ENCODE data around the gene UTP25.

The UTP25 gene

DNA sequence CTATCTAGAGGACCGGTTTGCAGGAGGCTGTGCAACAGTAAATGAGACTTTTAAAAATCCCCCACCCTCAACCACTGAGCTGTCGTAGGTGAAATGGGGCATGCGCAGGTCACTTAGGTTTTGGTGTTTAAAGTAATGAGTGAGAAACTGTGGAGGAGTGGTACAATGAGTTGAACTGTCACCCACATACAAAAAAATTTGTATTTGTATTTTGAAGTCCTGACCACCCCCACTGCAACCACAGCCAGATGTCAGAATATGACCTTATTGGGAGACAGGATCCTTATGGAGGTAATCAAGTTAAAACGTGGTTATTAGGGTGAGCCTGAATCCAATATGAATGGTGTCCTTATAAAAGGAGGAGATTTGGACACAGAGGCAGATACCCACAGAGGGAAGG, 20.3 kb upstream of the UTP25 start:
- no peak for DNase-seq

DNA sequence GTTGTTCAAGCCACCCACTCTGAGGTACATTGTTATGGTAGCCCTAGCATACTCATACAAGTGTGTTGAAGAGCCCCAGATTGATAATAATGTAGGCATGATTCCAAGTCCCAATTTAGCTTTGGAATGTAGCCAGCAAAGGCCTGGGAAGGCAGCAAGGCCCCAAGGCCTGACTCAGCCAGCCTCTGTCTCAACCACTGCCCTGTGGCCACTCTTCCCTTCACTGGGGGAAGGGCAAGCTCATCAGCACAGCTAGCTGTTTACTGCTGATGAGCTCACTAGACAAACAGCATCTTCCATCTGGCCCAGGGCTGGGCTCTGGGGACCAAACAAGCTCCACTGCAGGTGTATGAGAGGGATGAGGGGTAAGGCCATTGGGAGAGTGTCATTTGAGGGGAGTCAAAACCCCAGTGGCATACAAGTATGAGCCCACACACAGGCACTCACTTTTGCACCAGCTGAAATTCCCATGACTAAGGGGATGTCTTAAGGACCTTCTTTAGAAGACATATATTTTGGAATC, 19.7 kb upstream of the UTP25 start:
- DNase-seq: peak; percentile 44

DNA sequence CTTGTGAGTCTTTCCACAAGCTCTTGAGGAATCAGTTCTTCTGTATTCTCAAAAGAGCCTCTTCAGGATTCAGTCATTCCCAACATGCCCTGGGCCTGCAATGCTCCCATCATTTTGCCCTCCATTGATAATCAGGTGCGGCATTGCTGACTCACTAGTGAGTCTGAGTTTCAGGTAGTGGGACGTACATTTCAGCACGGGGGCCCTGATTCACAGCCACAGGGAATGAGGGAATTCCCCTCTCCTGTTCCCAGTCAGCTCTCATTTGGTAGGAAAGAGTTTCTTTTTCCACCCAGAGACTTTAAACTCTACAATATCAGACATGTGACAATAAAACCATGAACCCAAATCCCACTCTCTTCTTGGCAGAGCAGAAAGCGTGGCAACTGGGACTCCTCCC, 18.2 kb upstream of the UTP25 start:
- DNase-seq: no peak

DNA sequence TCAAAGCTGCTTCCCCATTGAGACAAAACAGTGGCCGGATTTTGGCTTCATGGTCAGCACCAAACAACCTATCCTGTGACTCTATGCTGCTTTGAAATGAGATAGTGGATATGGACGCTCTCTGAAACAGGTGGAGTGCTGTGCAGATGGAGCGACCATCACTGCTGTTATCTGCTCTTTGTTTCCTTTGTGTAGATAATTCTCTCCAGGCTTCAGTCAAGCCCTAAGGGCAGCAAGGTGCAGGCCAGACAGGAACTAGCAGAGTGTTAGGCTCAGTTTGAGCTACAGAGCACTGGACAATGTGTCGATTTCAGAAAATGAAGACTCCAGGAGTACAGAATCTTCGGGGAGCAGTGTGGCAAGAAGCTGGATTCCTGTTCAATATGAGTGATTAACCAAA, 17.0 kb upstream of the UTP25 start:
- DNase-seq: no peak

DNA sequence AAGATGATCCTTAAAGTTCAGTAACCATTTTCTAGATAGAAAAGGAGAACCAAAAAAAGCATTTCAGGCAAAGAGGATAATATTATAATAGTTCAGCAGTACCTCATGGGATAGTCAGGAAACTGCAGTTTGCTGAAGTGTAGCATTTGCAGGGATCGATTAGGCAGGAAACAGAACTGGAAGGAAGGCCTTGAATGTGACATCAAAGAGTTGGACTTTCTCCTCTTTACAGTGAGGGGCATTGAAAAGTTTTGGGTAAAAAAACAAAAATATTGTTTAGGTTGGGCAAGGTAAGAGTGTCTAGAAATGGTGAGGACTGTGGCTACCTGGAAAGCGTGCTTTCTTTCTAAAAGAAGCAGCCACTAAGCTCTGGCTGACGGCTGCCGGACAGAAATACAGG, 13.9 kb upstream of the UTP25 start:
- no peak for DNase-seq

DNA sequence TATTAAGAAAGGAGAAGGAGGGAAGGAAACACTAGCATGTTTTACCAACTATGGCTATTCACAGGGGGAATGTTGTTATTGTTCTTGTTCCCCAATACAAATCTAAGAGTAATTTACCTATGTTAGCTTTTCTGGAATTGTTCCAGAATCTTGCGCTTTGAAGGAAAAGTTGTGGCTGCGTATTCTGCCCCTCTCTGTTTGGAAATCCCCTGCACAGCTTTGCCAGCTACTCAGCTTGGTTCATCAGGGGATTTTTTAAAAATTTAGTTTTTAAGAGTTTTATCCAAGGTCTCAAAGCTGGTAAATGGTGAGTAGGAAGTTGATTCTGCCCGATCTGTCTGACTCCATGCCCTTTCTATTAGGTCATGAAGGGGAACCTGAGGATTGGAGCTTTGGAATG, 12.3 kb upstream of the UTP25 start:
- DNase-seq: no peak

DNA sequence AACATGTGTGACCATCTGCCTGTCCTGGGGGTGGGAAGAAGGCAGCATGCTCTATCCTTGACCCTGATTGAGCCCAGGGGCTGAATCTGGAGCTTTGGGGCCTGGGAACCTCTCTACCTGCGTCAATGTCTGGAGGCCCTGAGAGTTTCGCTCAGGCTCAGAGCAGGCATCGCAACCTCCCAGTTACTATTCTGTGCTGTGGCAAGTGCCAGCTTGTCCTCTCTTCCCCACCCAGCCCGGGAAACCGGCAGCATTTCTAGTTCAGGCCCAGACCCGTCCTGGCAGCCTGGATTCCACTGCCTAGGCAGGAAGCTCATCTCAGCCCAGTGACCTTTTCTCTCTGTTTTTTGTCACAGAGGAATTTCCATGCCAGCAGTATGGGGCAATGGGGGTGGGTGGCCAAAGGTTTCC, 11.8 kb upstream of the UTP25 start:
- DNase-seq: peak; percentile 36

DNA sequence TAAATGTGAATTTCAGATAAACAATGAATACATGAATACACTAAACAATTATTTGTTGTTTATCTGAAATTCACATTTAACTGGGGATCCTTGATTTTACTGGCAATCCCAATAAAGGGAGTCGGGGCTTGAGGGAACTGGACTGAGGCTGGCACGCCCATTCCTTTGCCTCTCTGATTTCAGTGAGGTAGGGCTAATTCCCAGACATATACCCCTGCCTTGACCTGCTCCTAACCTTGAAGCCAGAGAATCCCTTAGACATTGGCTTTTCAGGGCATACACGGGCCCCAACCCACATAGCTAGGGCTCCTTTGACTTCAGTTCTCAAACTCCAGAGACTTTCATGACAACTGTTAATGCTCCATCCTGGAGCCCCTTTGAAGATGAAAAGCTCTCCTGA, 10.8 kb upstream of the UTP25 start:
- no peak for DNase-seq

DNA sequence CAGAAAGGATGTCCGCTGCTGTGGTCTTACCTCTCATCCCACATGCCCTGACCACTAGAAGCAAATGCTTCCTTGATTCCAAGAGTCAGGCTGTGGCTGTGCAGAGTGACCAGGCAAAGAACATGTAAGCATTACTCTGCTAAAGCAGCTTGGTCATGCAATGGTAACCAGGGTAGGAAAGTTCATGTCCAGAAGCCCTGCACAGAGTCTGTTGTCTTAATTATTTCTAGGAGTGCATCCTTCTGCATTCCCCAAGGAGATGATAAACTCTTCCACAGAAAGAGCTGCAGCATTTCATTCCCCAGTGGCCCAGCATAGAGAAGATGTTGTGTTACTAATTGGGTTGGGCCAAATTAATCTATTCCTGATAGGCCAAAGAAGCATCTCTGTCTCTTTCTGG, 10.1 kb upstream of the UTP25 start:
- no peak for DNase-seq

DNA sequence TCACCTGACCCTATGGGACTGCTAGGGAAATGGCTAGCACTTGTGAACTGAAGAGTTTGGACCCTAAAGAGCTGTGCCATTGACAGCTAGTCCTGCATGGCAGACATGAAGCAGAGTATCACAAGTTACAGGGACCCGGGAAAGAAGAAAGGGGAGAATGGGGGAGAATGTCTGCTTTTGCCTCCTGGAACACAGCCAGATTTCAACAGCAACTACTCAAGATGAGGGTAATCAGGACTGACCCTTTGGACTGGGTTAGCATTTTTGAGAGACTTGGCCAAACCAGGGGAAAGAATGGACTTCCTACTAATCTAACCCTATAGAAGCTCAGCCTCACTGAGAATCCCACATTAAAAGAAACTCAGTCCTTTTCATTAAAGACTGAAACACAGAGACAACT, 8.7 kb upstream of the UTP25 start:
- no peak for DNase-seq

DNA sequence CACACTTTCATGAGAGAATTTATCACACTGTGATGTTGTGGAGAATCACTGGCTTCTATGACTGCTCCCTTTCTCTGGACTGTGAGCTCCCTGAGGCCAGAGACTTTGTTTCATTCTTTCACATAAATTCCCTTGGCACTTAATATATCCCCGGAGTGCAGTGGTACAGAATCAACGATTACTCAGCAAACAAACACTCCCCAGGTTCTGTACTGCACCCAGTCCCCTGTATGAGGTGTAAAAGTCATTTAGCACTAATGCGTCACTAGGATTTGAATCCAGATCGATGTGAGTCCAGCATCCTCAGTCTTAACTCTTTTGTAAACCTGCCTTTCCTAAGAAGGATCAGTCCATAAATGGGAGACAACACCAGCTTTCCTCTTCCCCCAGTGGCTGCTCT, 6.8 kb upstream of the UTP25 start:
- DNase-seq: no peak

DNA sequence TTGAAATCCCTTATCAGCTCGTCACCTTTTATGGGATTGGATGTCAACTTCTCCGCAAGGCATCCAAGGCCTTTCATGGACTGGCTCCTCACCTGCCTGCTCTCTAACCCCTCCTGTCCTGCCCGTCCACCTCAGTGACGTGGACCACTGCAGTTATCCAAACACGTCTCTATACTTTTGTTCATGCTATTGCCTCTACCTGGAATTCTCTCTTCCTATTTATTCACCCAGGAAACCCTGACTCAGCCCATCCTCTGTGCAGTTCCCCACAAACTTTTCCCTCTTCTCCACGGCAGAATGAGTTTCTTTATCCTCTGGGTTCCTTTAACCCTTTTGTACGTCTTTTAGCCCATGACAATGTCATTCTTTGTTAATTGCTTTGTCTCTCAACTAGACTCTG, 5.1 kb upstream of the UTP25 start:
- no peak for DNase-seq

DNA sequence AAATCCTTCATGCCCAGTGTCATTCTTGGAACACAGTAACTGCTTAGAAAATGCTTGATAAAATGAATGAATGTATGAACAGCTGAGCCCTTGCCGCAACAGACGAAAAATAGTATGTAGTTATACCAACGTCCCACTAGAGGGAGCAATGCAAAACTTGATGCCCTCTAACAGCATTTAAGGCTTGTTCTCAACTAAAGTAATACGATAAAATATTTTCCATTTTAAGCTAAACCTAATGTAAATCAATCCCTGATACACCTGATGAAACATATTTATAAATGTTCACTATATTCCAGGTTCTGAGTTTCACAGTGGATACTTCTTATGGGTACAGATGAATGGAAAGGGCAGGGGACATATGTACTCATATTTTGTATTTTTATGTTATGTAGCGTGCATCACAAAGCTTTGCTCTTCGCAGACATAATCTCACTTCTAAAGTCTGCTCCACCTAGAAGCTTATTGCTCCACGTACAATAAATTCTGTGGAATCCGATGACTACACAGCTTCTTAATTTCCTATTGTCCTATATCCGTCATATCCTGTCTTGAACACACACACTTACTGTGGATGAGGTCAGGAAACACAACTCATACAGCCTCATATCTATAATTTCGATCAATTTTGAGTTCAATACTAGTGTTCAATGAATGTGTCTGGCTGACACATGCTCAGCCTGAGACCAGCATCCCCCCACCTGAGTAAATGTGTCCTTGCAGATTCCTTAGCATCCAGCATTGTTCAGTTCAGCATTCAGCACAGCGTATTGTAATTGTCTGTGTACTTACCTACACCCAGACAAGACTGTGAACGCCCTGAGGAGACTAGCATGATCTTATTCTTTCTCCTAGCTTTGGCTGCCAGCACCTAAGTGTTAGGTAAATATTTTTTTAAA, 4.4 kb upstream of the UTP25 start:
- DNase-seq: peak; percentile 26

DNA sequence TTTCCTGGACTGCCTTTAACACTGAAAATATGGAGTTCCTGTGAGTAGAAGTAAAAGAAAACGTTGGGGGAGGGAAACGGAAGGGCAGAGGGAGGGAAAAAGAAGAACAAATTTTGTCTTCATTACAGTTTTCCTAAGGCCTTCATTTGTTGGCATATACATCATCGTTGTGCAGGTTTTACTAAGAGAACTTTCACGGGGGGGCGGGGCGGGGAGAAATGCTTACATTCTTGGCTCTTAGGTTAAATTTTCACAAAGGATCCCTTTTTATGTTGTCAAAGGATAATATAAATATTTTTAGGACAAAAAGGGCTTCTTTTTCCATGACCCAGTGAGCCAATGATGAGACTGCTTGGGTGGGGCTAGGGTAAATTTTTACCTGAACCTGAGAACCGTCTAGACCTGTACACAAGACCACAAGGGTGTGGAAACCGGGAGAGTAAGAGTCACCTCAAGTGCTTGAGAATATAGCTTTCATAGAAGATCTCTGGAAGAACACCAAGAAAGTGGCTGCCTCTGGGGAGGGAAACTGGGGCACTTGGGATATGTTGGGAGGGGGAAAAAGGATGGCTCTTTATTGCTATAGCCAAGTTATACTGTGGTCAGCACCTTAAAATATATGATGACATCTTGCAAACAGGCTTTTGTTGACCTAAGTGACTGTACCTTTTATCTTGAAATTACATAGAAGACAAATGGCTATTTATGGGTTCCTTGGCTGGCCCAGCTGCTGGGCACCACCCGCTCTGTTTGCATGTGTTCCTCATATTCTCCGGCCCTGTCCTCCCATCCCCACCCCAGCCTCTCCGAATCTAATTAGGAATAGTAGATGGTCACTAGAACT, 2.0 kb upstream of the UTP25 start:
- no peak for DNase-seq

DNA sequence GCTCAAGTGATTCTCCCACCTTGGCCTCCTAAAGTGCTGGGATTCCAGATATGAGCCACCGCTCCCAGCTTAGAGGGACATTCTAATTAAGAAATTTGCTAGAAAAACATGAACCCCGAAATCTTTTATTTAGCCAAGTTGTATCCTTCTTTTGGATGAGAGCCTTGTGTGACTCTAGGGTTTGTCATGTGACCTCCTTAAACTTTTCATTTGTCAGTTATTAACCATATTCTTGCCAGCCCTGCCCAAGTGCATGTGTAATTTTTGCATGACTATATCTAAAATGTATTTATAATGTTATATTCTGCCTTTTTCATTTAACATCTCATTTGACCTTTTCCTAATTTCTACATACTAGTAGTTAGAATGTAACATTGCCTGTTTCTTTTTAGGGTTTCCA, 1.9 kb downstream of the UTP25 start:
- no peak for DNase-seq

DNA sequence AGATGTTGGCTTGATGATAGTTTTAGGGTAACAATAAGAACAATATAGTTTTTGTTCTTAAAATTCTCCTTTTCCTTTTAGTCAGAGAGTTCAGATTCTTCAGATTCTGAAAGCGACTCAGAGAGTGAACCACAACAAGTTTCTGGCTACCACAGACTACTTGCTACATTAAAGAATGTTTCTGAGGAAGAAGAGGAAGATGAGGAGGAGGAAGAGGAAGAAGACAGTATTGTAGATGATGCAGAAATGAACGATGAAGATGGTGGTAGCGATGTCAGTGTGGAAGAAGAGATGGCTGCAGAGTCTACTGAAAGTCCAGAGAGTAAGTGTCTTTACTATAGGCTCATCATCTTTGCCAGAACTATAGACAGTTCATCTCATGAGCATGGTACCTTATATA, 3.0 kb downstream of the UTP25 start:
- DNase-seq: no peak

DNA sequence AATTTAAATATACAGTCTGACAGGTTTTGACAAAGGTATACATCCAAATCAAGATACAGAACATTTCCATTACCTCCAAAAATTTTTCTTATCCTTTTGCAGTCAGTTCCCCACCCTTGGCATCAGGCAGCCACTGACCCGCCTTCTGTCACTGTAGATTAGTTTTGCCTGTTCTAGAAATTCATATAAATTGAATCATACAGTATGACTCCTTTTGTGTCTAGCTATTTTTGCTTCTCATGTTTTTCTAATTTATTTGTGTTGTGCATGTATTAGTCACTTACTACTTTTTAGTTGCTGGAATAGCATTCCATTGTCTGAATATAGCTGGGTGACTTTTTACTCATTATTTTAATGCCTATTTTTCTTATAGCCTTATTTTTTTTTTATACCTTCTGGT, 3.8 kb downstream of the UTP25 start:
- no peak for DNase-seq

DNA sequence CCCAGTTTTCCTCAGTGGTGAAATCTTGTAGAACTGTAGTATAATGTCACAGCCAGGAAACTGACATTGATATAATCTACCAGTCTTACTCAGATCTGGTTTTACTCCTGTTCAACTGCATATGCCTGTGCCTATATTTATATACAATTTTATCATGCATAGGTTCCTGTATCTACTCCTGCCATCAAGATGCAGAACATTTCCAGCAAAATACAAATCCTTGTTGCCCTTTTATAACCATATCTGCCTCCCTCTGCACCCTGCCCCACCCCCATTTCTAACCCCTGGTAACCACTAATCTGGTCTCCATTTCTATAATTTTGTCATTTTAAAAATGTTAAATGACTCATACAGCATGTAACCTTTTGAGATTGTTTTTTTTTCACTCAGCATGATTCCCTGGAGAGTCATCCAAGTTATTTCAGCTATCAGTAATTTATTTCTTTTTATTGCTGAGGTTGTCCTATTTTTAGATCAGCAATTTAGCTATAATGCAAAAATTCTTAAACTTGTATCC, 8.1 kb downstream of the UTP25 start:
- no peak for DNase-seq

DNA sequence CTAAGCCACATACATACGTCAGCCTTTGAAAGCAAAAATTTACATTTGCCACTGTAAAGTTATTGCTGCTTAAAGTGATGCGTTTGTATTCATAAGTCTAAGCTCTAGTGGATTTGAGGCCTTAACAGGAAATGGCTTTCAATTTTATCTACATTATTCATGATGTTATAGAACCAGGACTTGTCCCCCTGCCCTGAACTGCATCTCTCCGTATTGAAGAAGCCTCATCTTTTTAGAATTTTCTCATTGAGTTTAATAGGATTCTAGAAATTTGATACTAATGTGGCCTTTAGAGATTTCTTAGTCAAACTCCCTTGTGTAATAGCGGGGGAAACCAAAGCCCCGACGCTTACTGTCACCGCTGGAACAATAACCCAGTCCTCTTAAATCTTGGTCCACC, 9.9 kb downstream of the UTP25 start:
- no peak for DNase-seq

DNA sequence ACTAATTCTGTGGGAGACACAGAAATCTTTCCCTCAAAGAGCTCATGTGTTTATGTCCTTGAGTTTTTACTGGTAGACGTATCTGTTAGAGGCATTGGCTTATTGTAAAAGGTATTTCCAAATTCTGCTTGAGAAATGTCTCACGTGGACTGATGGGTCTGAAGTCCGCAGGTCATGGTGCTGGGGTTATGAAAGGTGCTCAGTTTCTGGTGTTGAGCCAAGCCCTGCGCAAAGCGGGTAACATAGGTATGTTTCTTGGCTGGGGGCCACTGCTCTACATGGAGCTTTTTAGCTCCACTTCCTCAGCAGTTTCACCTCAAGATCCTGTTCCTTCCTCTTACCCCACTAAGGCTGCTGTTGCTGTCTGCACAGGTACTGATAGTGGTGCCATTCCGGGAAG, 10.8 kb downstream of the UTP25 start:
- DNase-seq: no peak

DNA sequence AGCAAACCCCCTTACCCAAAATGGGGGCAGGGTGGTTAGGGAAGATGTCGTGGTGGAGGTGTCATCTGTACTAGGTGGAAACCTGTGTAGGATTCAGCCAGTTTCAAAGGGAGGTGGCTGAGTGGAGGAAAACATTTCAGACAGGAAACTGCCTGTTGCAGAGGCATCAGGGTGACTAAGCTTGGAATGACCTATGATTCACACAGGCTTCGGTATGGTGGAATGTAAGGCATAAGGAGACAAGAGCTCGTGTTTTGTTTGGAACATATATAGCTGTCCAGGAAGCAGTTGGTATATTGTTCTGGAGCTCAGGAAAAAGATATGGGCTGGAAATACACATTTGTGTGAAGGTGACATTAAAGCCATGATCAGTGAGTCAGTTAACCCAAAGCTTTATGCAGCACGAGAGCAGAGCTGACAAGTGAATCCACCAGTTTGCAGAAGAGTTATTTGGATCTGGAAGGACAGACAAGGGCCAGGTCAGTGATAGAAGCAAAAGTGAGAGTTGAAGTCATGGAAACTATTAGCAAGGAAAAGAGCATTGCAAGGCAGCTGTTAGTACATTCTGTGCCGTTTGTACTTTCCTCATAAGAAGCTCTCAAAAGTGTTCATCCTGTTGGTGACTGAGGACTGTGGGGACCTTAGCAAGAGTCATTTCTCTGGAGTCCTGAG, 12.2 kb downstream of the UTP25 start:
- no peak for DNase-seq

DNA sequence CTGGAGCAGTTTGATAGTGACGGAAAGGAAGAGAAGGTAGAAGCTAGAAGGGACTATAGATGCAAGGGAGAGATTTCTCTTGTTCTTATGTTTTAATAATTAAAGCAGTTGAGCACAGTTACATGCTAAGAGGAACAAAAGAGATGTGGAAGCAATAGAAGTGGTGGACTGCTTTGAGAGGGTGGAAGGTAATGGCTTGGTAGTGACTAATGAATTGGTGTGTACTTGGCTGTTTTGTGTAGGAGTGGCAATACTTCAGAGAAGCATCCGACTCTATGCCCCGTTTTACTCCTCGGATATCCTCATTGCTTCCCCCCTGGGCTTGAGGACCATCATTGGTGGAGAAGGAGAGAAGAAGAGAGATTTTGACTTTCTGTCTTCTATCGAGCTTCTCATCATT, 12.8 kb downstream of the UTP25 start:
- DNase-seq: no peak

DNA sequence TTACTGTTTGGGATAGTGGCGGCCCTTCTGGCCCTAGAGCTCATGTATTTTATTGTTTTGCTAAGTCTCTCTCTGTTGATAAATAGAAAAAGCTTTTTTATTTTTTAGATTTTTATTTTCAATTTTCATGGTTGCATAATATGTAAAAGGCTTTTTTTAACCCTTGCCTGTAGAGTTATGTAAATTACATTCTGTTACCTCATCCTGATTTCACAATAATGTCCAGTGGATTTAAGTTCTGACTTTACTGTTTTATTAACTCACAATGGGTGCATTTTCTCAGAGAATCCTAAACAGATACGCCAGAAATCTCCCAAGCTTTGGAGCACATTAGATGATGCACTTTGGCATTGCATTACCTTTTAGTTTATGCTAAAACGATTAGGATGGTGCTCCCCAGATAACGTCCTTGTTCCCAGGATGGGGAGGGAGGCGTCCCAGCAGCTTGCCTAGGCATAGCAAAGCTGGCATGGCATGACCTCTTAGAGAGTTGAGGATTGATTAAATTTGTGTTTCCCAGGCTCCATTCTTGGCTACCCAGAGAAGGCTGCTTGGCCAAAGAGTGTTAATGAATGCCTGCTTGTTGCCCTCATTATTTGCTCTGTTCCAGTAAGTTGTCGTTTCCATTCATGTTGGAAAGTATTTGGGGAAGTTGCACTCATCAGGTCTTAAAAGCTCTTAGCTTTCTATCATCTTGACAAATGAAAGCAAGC, 17.1 kb downstream of the UTP25 start:
- DNase-seq: no peak

Data from NCI-H1105 (cell line).